HG03439 (cell line): ENCODE results near the gene C17orf58.
"Not testable (repeated sequence)": the region's sequence is repeated elsewhere in the genome, so short reads cannot be mapped to it uniquely, and the experiment has no call there.

Experiments used
- ATAC-seq: cut with Tn5 transposase; IDR thresholded peaks from one replicate; pipeline ENCODE4 v1.9.1; 2021; ENCODE audit warnings: mild to moderate bottlenecking, moderate library complexity; ENCODE audit not compliant: unreplicated experiment

Gene C17orf58

DNA sequence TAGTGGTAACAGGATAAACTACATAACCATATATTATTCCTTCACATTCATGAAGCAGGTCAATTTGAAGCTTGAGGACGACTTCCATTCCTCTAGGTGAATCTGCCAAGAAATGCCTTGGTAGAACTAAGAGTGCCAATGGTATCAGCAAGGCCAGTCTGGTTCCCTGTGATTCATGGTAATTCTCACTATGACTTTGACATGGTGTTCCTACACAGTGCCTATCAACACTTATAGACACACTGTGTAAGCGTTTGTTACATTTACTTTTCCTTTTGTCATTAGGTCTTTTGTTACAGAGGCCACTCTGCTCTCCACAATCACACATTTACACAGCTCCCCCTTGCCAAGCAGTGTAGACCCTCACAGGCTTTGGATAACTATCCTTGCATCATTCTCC lies 34.1 kb downstream of the C17orf58 start:
- not testable (repeated sequence) for ATAC-seq

DNA sequence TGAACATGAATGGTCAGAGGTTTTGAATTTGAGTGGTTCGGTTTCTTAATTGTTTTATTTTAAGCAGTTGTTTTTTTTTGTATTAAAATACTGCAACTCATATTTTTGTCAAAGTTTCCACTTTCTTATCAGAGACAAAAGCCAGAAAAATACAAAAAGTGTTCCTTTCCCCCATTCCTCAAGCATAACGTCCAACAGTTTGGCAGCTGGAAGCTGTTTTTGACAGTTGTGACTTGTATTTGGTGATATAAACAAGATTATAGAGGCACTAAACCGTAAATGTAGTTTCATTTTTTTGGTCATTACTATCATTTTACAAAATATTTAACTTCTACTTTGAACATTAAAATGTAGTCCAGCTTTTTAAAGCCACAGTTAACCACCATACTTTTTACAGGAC lies 36.0 kb downstream of the C17orf58 start:
- not testable (repeated sequence) for ATAC-seq

DNA sequence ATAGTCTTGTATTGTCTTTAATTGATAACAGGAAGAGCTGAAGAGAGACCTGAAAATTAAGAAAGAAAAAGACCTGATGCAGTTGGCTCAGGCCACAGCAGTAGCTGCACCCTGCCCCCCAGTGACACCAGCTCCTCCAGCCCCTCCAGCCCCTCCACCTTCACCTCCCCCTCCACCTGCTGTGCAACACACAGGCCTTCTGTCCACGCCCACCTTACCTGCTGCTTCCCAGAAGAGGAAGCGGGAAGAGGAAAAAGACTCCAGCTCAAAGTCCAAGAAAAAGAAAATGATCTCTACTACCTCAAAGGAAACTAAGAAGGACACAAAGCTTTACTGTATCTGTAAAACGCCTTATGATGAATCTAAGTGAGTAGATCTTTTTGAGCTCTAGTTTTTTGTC lies 36.8 kb downstream of the C17orf58 start:
- no peak for ATAC-seq

GRCh38 chr17:67950945-67951344 lies 45.3 kb downstream of the C17orf58 start:
- ATAC-seq, result no peak

- no peak for ATAC-seq
These were observed 48.9 kb downstream of the C17orf58 start for GRCh38 chr17:67947325-67947813.

DNA sequence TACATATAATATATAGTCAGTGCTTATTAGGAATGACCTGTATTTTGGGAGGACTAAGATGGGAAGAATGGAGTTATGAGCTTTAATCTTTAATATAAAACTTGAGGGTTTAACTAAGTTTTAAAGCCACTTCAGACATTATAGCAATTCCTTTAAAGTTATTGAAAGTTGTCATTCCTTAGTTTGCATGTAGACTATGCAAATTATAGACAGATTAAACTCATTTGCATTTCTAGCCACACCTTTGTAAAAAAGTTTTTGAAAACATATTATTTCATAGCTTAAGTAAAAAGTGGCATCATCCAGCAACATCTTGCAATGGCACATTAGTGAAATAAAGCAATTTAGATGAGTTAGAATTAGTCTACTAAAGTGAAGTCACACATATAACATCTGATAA lies 49.8 kb downstream of the C17orf58 start:
- ATAC-seq, result no peak

- ATAC-seq, result no peak
These were observed 52.2 kb downstream of the C17orf58 start for GRCh38 chr17:67944035-67944434.

- ATAC-seq, result no peak
These were observed 53.5 kb downstream of the C17orf58 start for GRCh38 chr17:67942810-67943209.
